Measurements from ENCODE around the gene SECISBP2L.

The SECISBP2L gene

GRCh38 chr15:48966595-48967301 lies 79.5 kb downstream of the SECISBP2L start:
- H3K27ac ChIP-seq, result no peak overlapping the region
- POLR2A ChIA-PET (ENCODE audit: low non-redundant PET), result no interaction called here
- TF ChIP-seq, protein P1, sequence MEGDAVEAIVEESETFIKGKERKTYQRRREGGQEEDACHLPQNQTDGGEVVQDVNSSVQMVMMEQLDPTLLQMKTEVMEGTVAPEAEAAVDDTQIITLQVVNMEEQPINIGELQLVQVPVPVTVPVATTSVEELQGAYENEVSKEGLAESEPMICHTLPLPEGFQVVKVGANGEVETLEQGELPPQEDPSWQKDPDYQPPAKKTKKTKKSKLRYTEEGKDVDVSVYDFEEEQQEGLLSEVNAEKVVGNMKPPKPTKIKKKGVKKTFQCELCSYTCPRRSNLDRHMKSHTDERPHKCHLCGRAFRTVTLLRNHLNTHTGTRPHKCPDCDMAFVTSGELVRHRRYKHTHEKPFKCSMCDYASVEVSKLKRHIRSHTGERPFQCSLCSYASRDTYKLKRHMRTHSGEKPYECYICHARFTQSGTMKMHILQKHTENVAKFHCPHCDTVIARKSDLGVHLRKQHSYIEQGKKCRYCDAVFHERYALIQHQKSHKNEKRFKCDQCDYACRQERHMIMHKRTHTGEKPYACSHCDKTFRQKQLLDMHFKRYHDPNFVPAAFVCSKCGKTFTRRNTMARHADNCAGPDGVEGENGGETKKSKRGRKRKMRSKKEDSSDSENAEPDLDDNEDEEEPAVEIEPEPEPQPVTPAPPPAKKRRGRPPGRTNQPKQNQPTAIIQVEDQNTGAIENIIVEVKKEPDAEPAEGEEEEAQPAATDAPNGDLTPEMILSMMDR (conservative IDR thresholded peaks at IDR 0.05; ENCODE audit: low read depth), result no peak
- DNase-seq (ENCODE audit: low spot score), result no peak
- CTCF ChIA-PET, result interaction anchor here (0.6 to 3.7 kb wide), 11 partner anchors 9 to 1859 kb away, joined by 3 to 37 read pairs (median 3); no protein-coding TSS in a partner anchor

GRCh38 chr15:48965972-48966371 lies 80.3 kb downstream of the SECISBP2L start:
- POLR2A ChIA-PET (ENCODE audit: low non-redundant PET), result no interaction called here
- TF ChIP-seq, protein P1 (conservative IDR thresholded peaks at IDR 0.05; ENCODE audit: low read depth), result 0 out of 2 replicates have a peak, but pooled peaks have one; percentile 14
- H3K27ac ChIP-seq, result no peak overlapping the region
- peak; percentile 42 for DNase-seq (ENCODE audit: low spot score)
- CTCF ChIA-PET, result interaction anchor here (0.6 to 3.7 kb wide), 10 partner anchors 10 to 1858 kb away, joined by 3 to 37 read pairs (median 4); no protein-coding TSS in a partner anchor

GRCh38 chr15:48964898-48965297 lies 81.3 kb downstream of the SECISBP2L start:
- TF ChIP-seq, protein P1 (conservative IDR thresholded peaks at IDR 0.05; ENCODE audit: low read depth), result no peak
- no peak for DNase-seq (ENCODE audit: low spot score)
- POLR2A ChIA-PET (ENCODE audit: low non-redundant PET), result no interaction called here
- no peak overlapping the region for H3K27ac ChIP-seq
- CTCF ChIA-PET, result interaction anchor here (0.6 to 3.7 kb wide), 4 partner anchors 11 to 398 kb away, joined by 3 to 37 read pairs (median 5); no protein-coding TSS in a partner anchor

DNA sequence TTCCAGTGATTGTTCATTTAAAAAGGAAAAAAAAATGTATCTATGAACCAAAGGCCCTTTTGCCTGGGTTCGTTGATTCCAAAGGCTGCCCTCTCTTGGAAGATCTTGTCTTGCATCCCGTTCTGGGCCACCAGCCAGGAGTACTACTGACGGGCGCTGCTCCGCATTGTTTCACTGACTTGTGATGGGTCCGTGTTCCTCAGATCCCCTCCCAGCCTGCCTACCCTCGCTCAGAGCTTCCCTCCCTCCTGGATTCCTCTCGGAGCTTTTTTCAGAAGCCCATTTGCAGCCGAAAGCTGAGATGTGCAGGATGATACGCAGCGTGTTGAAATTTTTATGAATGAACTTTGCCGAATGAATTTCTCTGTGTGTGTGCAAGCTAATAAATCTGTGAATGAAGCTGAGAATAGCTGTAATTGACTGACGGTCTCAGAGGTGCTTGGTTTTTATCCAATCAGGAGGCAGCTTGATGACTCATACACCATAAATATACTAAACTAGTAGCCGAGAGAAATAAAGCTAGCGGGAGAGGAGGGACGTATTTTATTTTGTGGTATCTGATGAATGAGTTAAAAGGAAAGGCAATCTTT lies 82.6 kb downstream of the SECISBP2L start, which contains the start of gene SHC4:
Gene SHC4, minus strand, starts transcription at position 396 of the 590 bp plus-strand sequence. CDS start 904 bp downstream, outside the sequence.
- CTCF ChIA-PET, result interaction anchor here (0.5 to 3.7 kb wide), 6 partner anchors 9 to 1101 kb away, joined by 3 to 37 read pairs (median 4); no protein-coding TSS in a partner anchor

DNA sequence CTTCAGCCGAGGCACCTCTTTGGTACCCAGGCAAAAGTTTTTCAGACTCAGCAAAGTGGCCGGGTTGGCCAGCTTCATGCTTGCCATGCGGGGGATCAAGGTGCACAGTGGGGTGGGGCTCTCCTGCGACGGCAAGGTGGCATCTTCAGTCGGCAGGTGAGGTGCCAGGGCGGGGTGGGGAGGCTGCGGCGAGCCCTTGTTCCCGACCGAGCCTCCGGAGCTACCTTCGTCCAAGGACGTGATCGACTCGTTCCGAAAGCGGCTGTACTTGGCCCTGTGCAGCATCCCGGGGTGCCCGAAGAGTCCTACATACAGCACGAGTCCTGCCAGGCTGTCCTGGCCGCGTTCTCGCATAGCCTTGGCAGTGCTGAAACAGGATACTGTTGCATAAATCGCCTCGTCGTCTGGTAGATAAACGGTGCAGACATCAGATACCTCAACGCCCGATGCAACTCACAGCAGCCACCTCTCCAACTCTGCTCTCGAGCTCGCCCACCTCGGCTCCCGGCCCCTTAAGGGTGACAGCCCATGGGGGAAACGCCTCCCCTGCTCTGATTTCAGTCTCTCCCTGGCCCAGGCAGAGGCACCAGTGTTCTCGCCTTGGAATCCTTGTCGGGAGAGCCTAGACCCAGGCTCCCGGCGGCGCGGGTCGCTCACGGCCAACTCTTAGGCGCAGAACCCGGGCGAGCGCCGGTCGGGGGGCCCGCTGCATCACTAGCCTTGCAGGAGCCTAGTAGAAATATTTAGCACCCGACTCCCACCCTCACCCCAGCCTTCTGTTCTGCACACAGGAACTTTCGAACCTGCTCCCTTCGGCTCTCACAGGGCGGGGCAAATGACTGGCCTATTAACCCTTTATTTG lies 83.4 kb downstream of the SECISBP2L start:
- DNase-seq (ENCODE audit: low spot score), result peak; percentile 16
- TF ChIP-seq, protein P1 (conservative IDR thresholded peaks at IDR 0.05; ENCODE audit: low read depth), result no peak
- peak overlapping the region; percentile 36; the same call in 1 of the 2 replicates for H3K27ac ChIP-seq
- ChIA-PET POLR2A (ENCODE audit: low non-redundant PET) (no interaction called here), CTCF (interaction anchor here (0.6 to 3.7 kb wide), 4 partner anchors 12 to 432 kb away, joined by 3 to 37 read pairs (median 7); no protein-coding TSS in a partner anchor)

More for the DNA sequence above, 82.6 kb downstream of the SECISBP2L start, which contains the start of gene SHC4:
- H3K27ac ChIP-seq, result peak within 1 kb of the TSS; percentile 36; the same call in 1 of the 2 replicates
- POLR2A ChIA-PET (ENCODE audit: low non-redundant PET), result interaction anchor here (0.6 kb wide), 1 partner anchor 157 kb away, joined by 3 read pairs; no protein-coding TSS in a partner anchor
- DNase-seq (ENCODE audit: low spot score), result peak; percentile 92
- TF ChIP-seq, protein P1 (conservative IDR thresholded peaks at IDR 0.05; ENCODE audit: low read depth), result peak; percentile 60
